T-cell (primary cell): ENCODE data around the gene UNKL. TPM values are rescaled to one million over a fixed set of nuclear protein-coding genes. Genes with fewer than 3 reads are reported as not detected.

Experiments
- ATAC-seq, 4 experiments: fragments of 200-7000 bp in 3 of 4; fragments of 150-1000 bp in 1 of 4; cut with Tn5 transposase; replicated peaks in 1 of 4; 1 replicate in 3 of 4; 2 replicates in 1 of 4; pipeline ENCODE4 v1.10.0; 2021; ENCODE audit warnings: moderate library complexity in 3 of 4, mild to moderate bottlenecking in 2 of 4, moderate number of reproducible peaks in 1 of 4
- CTCF ChIA-PET, 2 donors: fragments of 300-600 bp; sonication (Branson Sonifier 250); formaldehyde crosslinking; loops; one replicate each; lab custom pipeline; 2022; ENCODE audit warnings: antibody characterized with exemption in 2 of 2; lab: Charles Lee
- POLR2A ChIA-PET, 2 donors: fragments of 300-600 bp; sonication (Branson Sonifier 250); formaldehyde crosslinking; loops; one replicate each; lab custom pipeline; 2022; ENCODE audit warnings: antibody characterized with exemption in 2 of 2; lab: Charles Lee
- DNase-seq, 35 experiments: peaks; one replicate each; pipeline versions ENCODE4 v3.0.0 to v3.0.0-alpha.2; 2013 to 2023
- H3K27ac ChIP-seq: one replicate; pipeline ENCODE4 v1.5.1; 2013; ENCODE audit warnings: low read length
- H3K27me3 ChIP-seq, 2 experiments: replicated peaks in 1 of 2; 1 replicate in 1 of 2; 2 replicates in 1 of 2; pipeline versions ENCODE4 v1.6.1 to v1.7.0; 2013; ENCODE audit warnings: low read length in 1 of 2, mixed read lengths in 1 of 2; ENCODE audit not compliant: control insufficient read depth in 2 of 2, insufficient read depth in 2 of 2; ENCODE audit errors: extremely low read depth in 1 of 2
- H3K36me3 ChIP-seq, 2 donors: 1 replicate in 1 of 2; 2 replicates in 1 of 2; pipeline versions ENCODE4 v1.6.1 to v1.7.0; 2013; ENCODE audit warnings: low read length in 1 of 2; ENCODE audit not compliant: control insufficient read depth in 2 of 2, insufficient read depth in 1 of 2; ENCODE audit errors: extremely low read depth in 1 of 2
- H3K4me1 ChIP-seq, 2 experiments: 1 replicate in 1 of 2; 2 replicates in 1 of 2; pipeline versions ENCODE4 v1.6.1 to v1.7.0; 2013; ENCODE audit warnings: low read length in 2 of 2, mixed read lengths in 1 of 2; ENCODE audit not compliant: insufficient read depth in 2 of 2, control insufficient read depth in 1 of 2; ENCODE audit errors: extremely low read depth in 1 of 2
- H3K4me3 ChIP-seq, 2 donors: 1 replicate in 1 of 2; 2 replicates in 1 of 2; pipeline versions ENCODE4 v1.5.1 to v1.7.0; 2013; ENCODE audit warnings: mild to moderate bottlenecking in 2 of 2, low read length in 1 of 2, moderate library complexity in 1 of 2; ENCODE audit not compliant: control insufficient read depth in 1 of 2; ENCODE audit errors: extremely low read depth in 1 of 2
- H3K9me3 ChIP-seq: 2 replicates; pipeline ENCODE4 v1.7.0; 2013
- H3K27ac Mint-ChIP-seq, 2 donors: one replicate each; pipeline ENCODE4 v1.8.0; 2020 to 2021; ENCODE audit warnings: mild to moderate bottlenecking in 2 of 2, mixed read lengths in 2 of 2
- H3K27me3 Mint-ChIP-seq, 2 donors: one replicate each; pipeline ENCODE4 v1.8.0; 2021 to 2022; ENCODE audit warnings: mixed read lengths in 2 of 2
- H3K36me3 Mint-ChIP-seq: one replicate; pipeline ENCODE4 v1.8.0; 2021; ENCODE audit warnings: mixed read lengths
- H3K4me1 Mint-ChIP-seq, 3 donors: one replicate each; pipeline ENCODE4 v1.8.0; 2020 to 2022; ENCODE audit warnings: mixed read lengths in 3 of 3, mild to moderate bottlenecking in 1 of 3
- H3K4me3 Mint-ChIP-seq, 3 donors: one replicate each; pipeline ENCODE4 v1.8.0; 2020 to 2022; ENCODE audit warnings: mild to moderate bottlenecking in 3 of 3, mixed read lengths in 3 of 3, moderate library complexity in 3 of 3
- H3K9me3 Mint-ChIP-seq, 3 donors: one replicate each; pipeline ENCODE4 v1.8.0; 2020 to 2022; ENCODE audit warnings: mixed read lengths in 3 of 3
- WGBS: methylation state at CpG from one replicate; pipeline ENCODE4 v1.1.5; 2013; ENCODE audit warnings: missing lambda C conversion rate; ENCODE audit not compliant: insufficient coverage; 5-methylcytosine and 5-hydroxymethylcytosine counted together
- total RNA-seq, 35 experiments: library from RNA in 6 of 35; stranded (reverse) in 6 of 35; fragments of 120-200 nt in 1 of 35; gene quantifications; one replicate each; pipeline versions ENCODE4 v1.2.1 to v1.2.4 and lab custom pipeline; 2013 to 2026

The UNKL gene
- total RNA-seq, 5 donors from 2014 or later (not counting 1 experiment from before 2014, with no cell fraction given), result 85.3 to 131 (median 113) TPM

- H3K27me3 ChIP-seq, result no peaks in the 10 kb centered on the region
- H3K36me3 Mint-ChIP-seq, result peaks cover 3% of the 10 kb centered on the region
- peaks cover 4 to 32% of the 10 kb centered on the region in 2 donors for H3K36me3 ChIP-seq
- 0% methylated on average over 27 of the region's 42 CpGs for WGBS
- peak overlapping the region; percentile 66 to 77 (median 68) for H3K4me3 Mint-ChIP-seq
- peak overlapping the region; percentile 29 to 37 for H3K4me3 ChIP-seq
- peak overlapping the region; percentile 34 for H3K27ac ChIP-seq
- DNase-seq (peak; percentile 84 to 98 (median 92)), ATAC-seq (peak; percentile 93 to 95 (median 94))
- CTCF ChIA-PET, result interaction anchor here in 1 of 2 donors (0.6 kb wide), 1 partner anchor 944 kb away, joined by 3 read pairs; no protein-coding TSS in a partner anchor
- no peaks in the 10 kb centered on the region for H3K9me3 Mint-ChIP-seq
- peaks cover 27 to 46% (median 39%) of the 10 kb centered on the region in 3 donors for H3K4me1 Mint-ChIP-seq
- H3K4me1 ChIP-seq, result peaks cover 0 to 34% of the 10 kb centered on the region in 2 experiments
- H3K9me3 ChIP-seq, result no peaks in the 10 kb centered on the region
- H3K27me3 Mint-ChIP-seq, result no peaks in the 10 kb centered on the region
- POLR2A ChIA-PET, result interaction anchor here in 1 of 2 donors (0.7 kb wide), 2 partner anchors 12 to 16 kb away, joined by 3 read pairs; partner anchors contain the start of gene UQCC4
- peak overlapping the region in 1 of 2 donors; percentile 69 for H3K27ac Mint-ChIP-seq
Measured at GRCh38 chr16:1408171-1408837, 6.2 kb downstream of the UNKL start.

DNA sequence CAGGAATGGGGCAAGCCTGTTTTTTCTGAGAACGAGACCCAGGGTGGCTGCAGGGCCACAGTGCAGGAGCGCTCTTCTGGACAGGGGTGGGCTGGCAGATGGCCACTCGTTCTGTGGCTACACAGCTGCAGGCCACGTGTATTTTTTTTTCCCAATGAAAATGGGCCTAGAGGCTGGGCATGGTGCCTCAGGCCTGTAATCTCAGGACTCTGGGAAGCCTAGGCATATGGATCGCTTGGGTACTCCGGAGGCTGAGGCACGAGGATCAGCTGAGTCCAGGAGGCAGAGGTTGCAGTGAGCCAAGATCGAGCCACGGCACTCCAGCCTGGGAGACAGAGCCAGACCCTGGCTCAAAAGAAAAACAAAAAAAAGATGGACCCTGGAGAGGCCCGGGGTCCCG lies 6.8 kb downstream of the UNKL start:
- Mint-ChIP-seq H3K36me3 (peaks cover 4% of the 10 kb centered on the region), H3K4me1 (peaks cover 27 to 44% (median 37%) of the 10 kb centered on the region in 3 donors), H3K27me3 (no peaks in the 10 kb centered on the region), H3K27ac (peak overlapping the region; percentile 65 to 69), H3K4me3 (peak overlapping the region; percentile 57 to 77 (median 63)), H3K9me3 (no peaks in the 10 kb centered on the region)
- ATAC-seq (no peak), DNase-seq (no peak)
- Histone ChIP-seq H3K36me3 (peaks cover 6 to 35% of the 10 kb centered on the region in 2 donors), H3K27me3 (no peaks in the 10 kb centered on the region), H3K27ac (peak overlapping the region; percentile 34), H3K9me3 (no peaks in the 10 kb centered on the region), H3K4me3 (peak overlapping the region in 1 of 2 donors; percentile 37), H3K4me1 (peaks cover 0 to 28% of the 10 kb centered on the region in 2 experiments)
- WGBS, result 52% methylated on average over 11 of the region's 11 CpGs
- POLR2A ChIA-PET, result interaction anchor here (0.7 kb wide), 3 partner anchors 13 to 382 kb away, joined by 3 to 5 read pairs (median 3); partner anchors contain the start of gene UQCC4 (in 1 of the 2)
- CTCF ChIA-PET, result interaction anchor here in 1 of 2 donors (0.6 kb wide), 1 partner anchor 943 kb away, joined by 3 read pairs; no protein-coding TSS in a partner anchor

DNA sequence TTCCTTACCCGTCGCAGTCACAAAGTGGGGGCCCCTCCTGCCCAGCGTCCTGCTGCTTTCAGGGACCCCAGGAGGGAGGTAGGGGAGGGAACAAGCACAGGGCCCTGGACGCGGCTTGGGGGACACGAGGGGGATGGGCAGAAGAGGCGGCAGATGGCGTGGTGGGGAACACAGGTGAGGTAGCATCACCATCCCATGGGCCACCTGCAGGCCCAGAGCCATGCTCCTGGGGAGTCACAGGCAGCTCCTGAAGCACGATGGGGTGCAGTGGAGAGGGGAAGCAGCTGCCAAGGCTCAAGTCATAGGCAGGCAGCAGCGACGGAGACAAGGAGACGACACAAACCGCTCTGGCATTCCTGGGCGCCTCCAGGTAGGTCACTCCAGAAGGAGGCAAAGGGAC lies 10.8 kb downstream of the UNKL start:
- Histone ChIP-seq H3K9me3 (no peaks in the 10 kb centered on the region), H3K36me3 (peaks cover 21 to 59% of the 10 kb centered on the region in 2 donors), H3K27ac (no peak overlapping the region), H3K4me1 (peaks cover 0 to 20% of the 10 kb centered on the region in 2 experiments), H3K4me3 (no peak overlapping the region), H3K27me3 (no peaks in the 10 kb centered on the region)
- peaks cover 18 to 28% (median 20%) of the 10 kb centered on the region in 3 donors for H3K4me1 Mint-ChIP-seq
- no peak for ATAC-seq
- no peak for DNase-seq
- H3K36me3 Mint-ChIP-seq, result peaks cover 14% of the 10 kb centered on the region
- H3K4me3 Mint-ChIP-seq, result no peak overlapping the region
- 93% methylated on average over 11 of the region's 14 CpGs for WGBS
- CTCF ChIA-PET, result no interaction called here
- H3K9me3 Mint-ChIP-seq, result no peaks in the 10 kb centered on the region
- POLR2A ChIA-PET, result no interaction called here
- no peaks in the 10 kb centered on the region for H3K27me3 Mint-ChIP-seq
- H3K27ac Mint-ChIP-seq, result no peak overlapping the region

DNA sequence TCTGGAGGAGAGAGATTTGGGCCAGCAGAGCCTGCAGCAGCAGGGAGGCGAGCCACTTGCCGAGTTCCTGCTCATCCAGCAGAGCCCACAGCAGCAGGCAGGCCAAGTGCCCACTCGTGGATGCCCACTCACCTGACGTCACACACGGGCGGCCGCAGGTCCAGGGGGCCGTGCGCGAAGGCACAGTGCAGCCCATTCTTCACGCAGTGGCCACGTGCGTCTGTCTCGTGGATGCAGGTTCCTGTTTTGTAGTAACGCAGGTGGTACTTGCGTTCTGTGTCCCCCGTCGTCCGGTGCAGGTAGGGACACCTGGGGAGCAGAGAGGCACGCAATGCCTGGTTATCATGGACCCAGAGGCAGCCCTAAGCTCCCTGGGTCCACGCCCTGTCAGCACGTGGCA lies 11.5 kb downstream of the UNKL start:
- Mint-ChIP-seq H3K4me1 (peaks cover 14 to 33% (median 16%) of the 10 kb centered on the region in 3 donors), H3K27ac (no peak overlapping the region), H3K36me3 (peaks cover 19% of the 10 kb centered on the region), H3K9me3 (no peaks in the 10 kb centered on the region), H3K4me3 (no peak overlapping the region), H3K27me3 (no peaks in the 10 kb centered on the region)
- Histone ChIP-seq H3K27ac (no peak overlapping the region), H3K36me3 (peaks cover 28 to 66% of the 10 kb centered on the region in 2 donors), H3K27me3 (no peaks in the 10 kb centered on the region), H3K4me1 (peaks cover 0 to 13% of the 10 kb centered on the region in 2 experiments), H3K9me3 (no peaks in the 10 kb centered on the region), H3K4me3 (no peak overlapping the region)
- POLR2A ChIA-PET, result no interaction called here
- WGBS, result 94% methylated on average over 22 of the region's 22 CpGs
- no peak for ATAC-seq
- DNase-seq, result no peak
- CTCF ChIA-PET, result no interaction called here

GRCh38 chr16:1401758-1402154 lies 12.7 kb downstream of the UNKL start:
- H3K4me1 ChIP-seq, result peaks cover 0 to 2% of the 10 kb centered on the region in 2 experiments
- no peaks in the 10 kb centered on the region for H3K27me3 ChIP-seq
- H3K4me3 ChIP-seq, result no peak overlapping the region
- CTCF ChIA-PET, result no interaction called here
- H3K9me3 Mint-ChIP-seq, result no peaks in the 10 kb centered on the region
- POLR2A ChIA-PET, result interaction anchor here in 1 of 2 donors (0.6 kb wide), 1 partner anchor 176 kb away, joined by 3 read pairs; no protein-coding TSS in a partner anchor
- no peak overlapping the region for H3K27ac ChIP-seq
- no peaks in the 10 kb centered on the region for H3K9me3 ChIP-seq
- peaks cover 7 to 27% (median 9%) of the 10 kb centered on the region in 3 donors for H3K4me1 Mint-ChIP-seq
- 96% methylated on average over 8 of the region's 13 CpGs for WGBS
- no peak overlapping the region for H3K27ac Mint-ChIP-seq
- no peak for DNase-seq
- peaks cover 19% of the 10 kb centered on the region for H3K36me3 Mint-ChIP-seq
- no peak overlapping the region for H3K4me3 Mint-ChIP-seq
- H3K36me3 ChIP-seq, result peaks cover 28 to 68% of the 10 kb centered on the region in 2 donors
- ATAC-seq, result no peak
- no peaks in the 10 kb centered on the region for H3K27me3 Mint-ChIP-seq

GRCh38 chr16:1401061-1401757 lies 13.3 kb downstream of the UNKL start:
- Mint-ChIP-seq H3K4me1 (peaks cover 6 to 26% (median 8%) of the 10 kb centered on the region in 3 donors), H3K36me3 (peaks cover 19% of the 10 kb centered on the region), H3K4me3 (no peak overlapping the region), H3K27me3 (no peaks in the 10 kb centered on the region), H3K27ac (no peak overlapping the region), H3K9me3 (no peaks in the 10 kb centered on the region)
- DNase-seq, result no peak
- Histone ChIP-seq H3K36me3 (peaks cover 32 to 64% of the 10 kb centered on the region in 2 donors), H3K4me1 (peaks cover 0 to 2% of the 10 kb centered on the region in 2 experiments), H3K9me3 (no peaks in the 10 kb centered on the region), H3K27ac (no peak overlapping the region), H3K27me3 (no peaks in the 10 kb centered on the region), H3K4me3 (no peak overlapping the region)
- CTCF ChIA-PET, result no interaction called here
- POLR2A ChIA-PET, result interaction anchor here in 1 of 2 donors (0.6 kb wide), 1 partner anchor 177 kb away, joined by 3 read pairs; no protein-coding TSS in a partner anchor
- ATAC-seq, result no peak
- WGBS, result 95% methylated on average over 26 of the region's 29 CpGs
